Right lobe of liver (tissue), 6 donors: ENCODE results near the gene ZNF326. TPM values are rescaled to one million over a fixed set of nuclear protein-coding genes. Genes with fewer than 3 reads are reported as not detected.

ENCODE experiments used
- ATAC-seq, 4 donors: fragments of 200-7000 bp; cut with Tn5 transposase; one replicate each; pipeline ENCODE4 v1.9.1; 2020; ENCODE audit warnings: mild to moderate bottlenecking in 4 of 4, moderate library complexity in 4 of 4
- DNase-seq, 3 donors: peaks; one replicate each; pipeline ENCODE4 v3.0.0-alpha.2; 2020
- H3K27ac ChIP-seq, 3 donors: fragments of 200-600 bp; one replicate each; pipeline ENCODE4 v1.8.0; 2022
- H3K27me3 ChIP-seq, 2 donors: fragments of 200-600 bp; one replicate each; pipeline ENCODE4 v1.8.0; 2022
- H3K36me3 ChIP-seq, 4 donors: fragments of 200-600 bp; sonication (generic) in 1 of 4; one replicate each; pipeline versions ENCODE4 v1.5.1 to v1.8.0; 2017 to 2022; ENCODE audit warnings: control low read depth in 1 of 4
- H3K4me1 ChIP-seq, 4 donors: fragments of 200-600 bp; sonication (generic) in 1 of 4; one replicate each; pipeline versions ENCODE4 v1.5.1 to v1.8.0; 2017 to 2022; ENCODE audit warnings: control low read depth in 1 of 4
- H3K4me3 ChIP-seq, 3 donors: fragments of 200-600 bp; one replicate each; pipeline ENCODE4 v1.8.0; 2022
- H3K9me3 ChIP-seq, 4 donors: fragments of 200-600 bp; sonication (generic) in 1 of 4; one replicate each; pipeline versions ENCODE4 v1.5.1 to v1.8.0; 2017 to 2022; ENCODE audit warnings: control low read depth in 1 of 4
- POLR2A ChIP-seq: fragments of 450-650 bp; IDR thresholded peaks from one replicate; pipeline ENCODE4 v1.6.1; 2017; ENCODE audit warnings: antibody characterized with exemption, mild to moderate bottlenecking
- WGBS: methylation state at CpG from one replicate; pipeline ENCODE4 v1.1.6; 2018; ENCODE audit warnings: low coverage, low lambda C conversion rate; ENCODE audit not compliant: insufficient coverage; ENCODE audit errors: missing lambda C conversion rate; 5-methylcytosine and 5-hydroxymethylcytosine counted together
- intact Hi-C, 2 donors: fragments of 100-400 bp; cut with DNase I; formaldehyde crosslinking; loops; one replicate each; pipeline versions ENCODE4 v1.11.2 to v1.14.1; 2022
- total RNA-seq, 6 experiments: library from RNA; depleted of rRNA in 2 of 6; stranded (reverse); fragments of >200 nt in 2 of 6; fragmentation: NEBNext Ultra II Directional in 3 of 6; extraction: Animal tissue kit (Norgen Biotek cat#: 25700) in 3 of 6; gene quantifications; one replicate each; pipeline versions ENCODE4 v1.1.0 to v1.2.4, GENCODE V29; 2016 to 2023
- TF ChIP-seq, protein P1 (sequence below), 4 donors: fragments of 200-600 bp in 3 of 4; fragments of 450-650 bp in 1 of 4; IDR thresholded peaks; one replicate each; pipeline versions ENCODE4 v1.5.1 to v1.8.0; 2016 to 2022; ENCODE audit warnings: antibody characterized with exemption in 4 of 4, mild to moderate bottlenecking in 2 of 4
- donor health status: DM: no; HTN: yes; CAD: no.
- donor health status: DM: no; HTN: no; CAD: no.
- donor health status: DM: no; HTN: no; CAD: no.
- donor health status: DM: no; HTN: yes; CAD: no.
- donor health status: DM: no; HTN: yes; CAD: no.

Gene ZNF326
- total RNA-seq, 6 experiments from 2014 or later: 9.5 to 13.8 (median 10.5) TPM

DNA sequence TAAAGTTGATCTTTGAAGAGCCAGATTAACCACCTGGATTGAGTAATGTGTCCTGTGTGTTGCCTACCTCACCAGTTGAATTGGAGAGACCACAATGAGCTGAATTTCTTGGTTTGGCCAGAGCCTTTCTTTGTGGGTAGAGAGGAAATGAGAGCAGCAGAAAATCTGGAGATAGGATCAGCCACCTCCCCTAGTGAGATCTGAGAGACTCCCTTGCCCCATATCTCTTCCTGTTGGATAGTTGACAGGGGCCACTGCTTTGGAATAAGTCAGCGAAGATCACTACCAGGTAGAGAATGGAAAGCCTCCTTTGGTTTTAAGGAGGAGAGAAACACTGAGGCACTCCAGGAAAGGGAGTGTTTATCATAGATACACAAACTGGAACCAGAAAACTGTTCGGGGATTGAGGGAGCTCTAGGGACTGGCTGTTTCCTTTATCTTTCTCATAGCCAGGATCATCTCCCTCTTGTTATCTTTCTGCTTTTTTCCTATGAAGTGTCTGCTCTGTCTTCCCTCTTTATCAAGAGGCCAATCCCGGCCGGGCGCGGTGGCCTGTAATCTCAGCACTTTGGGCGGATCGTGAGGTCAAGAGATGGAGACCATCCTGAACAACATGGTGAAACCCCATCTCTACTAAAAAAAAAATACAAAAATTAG lies 21.3 kb upstream of the ZNF326 start:
- 67% methylated on average over 6 of the region's 8 CpGs for WGBS
- Histone ChIP-seq H3K36me3 (no peaks in the 10 kb centered on the region), H3K27ac (no peak overlapping the region), H3K9me3 (no peaks in the 10 kb centered on the region), H3K4me3 (no peak overlapping the region), H3K4me1 (no peaks in the 10 kb centered on the region), H3K27me3 (no peaks in the 10 kb centered on the region)
- TF ChIP-seq, protein P1, sequence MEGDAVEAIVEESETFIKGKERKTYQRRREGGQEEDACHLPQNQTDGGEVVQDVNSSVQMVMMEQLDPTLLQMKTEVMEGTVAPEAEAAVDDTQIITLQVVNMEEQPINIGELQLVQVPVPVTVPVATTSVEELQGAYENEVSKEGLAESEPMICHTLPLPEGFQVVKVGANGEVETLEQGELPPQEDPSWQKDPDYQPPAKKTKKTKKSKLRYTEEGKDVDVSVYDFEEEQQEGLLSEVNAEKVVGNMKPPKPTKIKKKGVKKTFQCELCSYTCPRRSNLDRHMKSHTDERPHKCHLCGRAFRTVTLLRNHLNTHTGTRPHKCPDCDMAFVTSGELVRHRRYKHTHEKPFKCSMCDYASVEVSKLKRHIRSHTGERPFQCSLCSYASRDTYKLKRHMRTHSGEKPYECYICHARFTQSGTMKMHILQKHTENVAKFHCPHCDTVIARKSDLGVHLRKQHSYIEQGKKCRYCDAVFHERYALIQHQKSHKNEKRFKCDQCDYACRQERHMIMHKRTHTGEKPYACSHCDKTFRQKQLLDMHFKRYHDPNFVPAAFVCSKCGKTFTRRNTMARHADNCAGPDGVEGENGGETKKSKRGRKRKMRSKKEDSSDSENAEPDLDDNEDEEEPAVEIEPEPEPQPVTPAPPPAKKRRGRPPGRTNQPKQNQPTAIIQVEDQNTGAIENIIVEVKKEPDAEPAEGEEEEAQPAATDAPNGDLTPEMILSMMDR (IDR thresholded peaks at IDR 0.05): no peak
- TF ChIP-seq POLR2A: no peak
- ATAC-seq (no peak), DNase-seq (no peak)
- intact Hi-C loops: no loop called here

GRCh38 chr1:89974256-89974655 lies 20.7 kb upstream of the ZNF326 start:
- ATAC-seq: no peak
- WGBS: 91% methylated on average over 3 of the region's 4 CpGs

GRCh38 chr1:89974696-89975470 lies 20.0 kb upstream of the ZNF326 start:
- no peaks in the 10 kb centered on the region for H3K9me3 ChIP-seq
- ATAC-seq: no peak
- intact Hi-C loops: no loop called here

More at GRCh38 chr1:89974256-89974655, 20.7 kb upstream of the ZNF326 start:
- no peaks in the 10 kb centered on the region for H3K27me3 ChIP-seq
- no peak overlapping the region for H3K27ac ChIP-seq
- TF ChIP-seq, protein P1 (IDR thresholded peaks at IDR 0.05): no peak
- no peak for TF ChIP-seq POLR2A
- no peaks in the 10 kb centered on the region for H3K36me3 ChIP-seq
- H3K4me3 ChIP-seq: no peak overlapping the region
- no peaks in the 10 kb centered on the region for H3K9me3 ChIP-seq
- no peak for DNase-seq
- intact Hi-C loops: no loop called here
- no peaks in the 10 kb centered on the region for H3K4me1 ChIP-seq

GRCh38 chr1:89975540-89976125 lies 19.3 kb upstream of the ZNF326 start:
- Histone ChIP-seq H3K4me1 (no peaks in the 10 kb centered on the region), H3K4me3 (no peak overlapping the region), H3K36me3 (no peaks in the 10 kb centered on the region), H3K27me3 (no peaks in the 10 kb centered on the region), H3K9me3 (no peaks in the 10 kb centered on the region), H3K27ac (no peak overlapping the region)
- DNase-seq: no peak
- 51% methylated on average over 4 of the region's 4 CpGs for WGBS
- intact Hi-C loops: no loop called here
- peak in 2 of 4 donors; percentile 18 to 22 for ATAC-seq
- no peak for TF ChIP-seq POLR2A

More at GRCh38 chr1:89974696-89975470, 20.0 kb upstream of the ZNF326 start:
- H3K27me3 ChIP-seq: no peaks in the 10 kb centered on the region
- no peaks in the 10 kb centered on the region for H3K36me3 ChIP-seq
- no peak overlapping the region for H3K4me3 ChIP-seq
- no peaks in the 10 kb centered on the region for H3K4me1 ChIP-seq
- H3K27ac ChIP-seq: no peak overlapping the region
- no peak for DNase-seq
- WGBS: 43% methylated on average over 3 of the region's 4 CpGs
- TF ChIP-seq POLR2A: no peak
- TF ChIP-seq, protein P1 (IDR thresholded peaks at IDR 0.05): no peak

DNA sequence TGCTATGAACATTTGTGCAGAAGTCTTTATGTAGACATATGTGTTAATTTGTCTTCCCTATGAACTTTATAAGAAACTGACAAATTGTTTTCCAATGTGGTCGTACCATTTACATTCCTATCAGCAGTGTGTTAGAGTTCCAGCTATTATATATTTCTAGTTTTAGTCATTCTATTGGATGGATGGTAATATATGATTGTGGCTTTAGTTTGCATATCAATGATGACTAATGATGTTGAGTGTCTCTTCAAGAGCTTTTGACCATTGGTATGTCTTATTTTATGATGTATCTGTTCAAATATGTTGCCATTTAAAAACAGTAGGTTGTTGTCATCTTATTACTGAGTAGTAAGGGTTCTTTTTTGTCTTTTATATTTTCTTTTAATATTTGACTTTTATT lies 16.2 kb upstream of the ZNF326 start:
- intact Hi-C loops: no loop called here
- no peak overlapping the region for H3K27ac ChIP-seq
- H3K27me3 ChIP-seq: no peaks in the 10 kb centered on the region
- no peaks in the 10 kb centered on the region for H3K36me3 ChIP-seq
- ATAC-seq: no peak
- no peaks in the 10 kb centered on the region for H3K9me3 ChIP-seq
- no peak for DNase-seq
- no peak for TF ChIP-seq POLR2A
- TF ChIP-seq, protein P1 (IDR thresholded peaks at IDR 0.05): no peak
- H3K4me3 ChIP-seq: no peak overlapping the region
- WGBS: 100% methylated on average over 1 of the region's 1 CpG
- peaks cover 0 to 6% (median 0%) of the 10 kb centered on the region in 4 donors for H3K4me1 ChIP-seq
